HepG2 (cell line): ENCODE measurements around the gene ZBTB20. TPM values are rescaled to one million over a fixed set of nuclear protein-coding genes. Genes with fewer than 3 reads are reported as not detected.
A peak's percentile ranks its signal among the peaks of the same experiment; 100 is the strongest.

Experiments
- ARHGAP35 ChIP-seq: sonication (generic); formaldehyde crosslinking; IDR thresholded peaks from 2 replicates; pipeline ENCODE4 v1.9.0; 2022; ENCODE audit warnings: mild to moderate bottlenecking, inconsistent platforms, moderate library complexity, missing genetic modification reagents, borderline replicate concordance
- ARNTL ChIP-seq: sonication (generic); formaldehyde crosslinking; IDR thresholded peaks from 2 replicates; pipeline ENCODE4 v1.4.0; 2020; ENCODE audit warnings: mild to moderate bottlenecking, missing genetic modification reagents
- ASH2L ChIP-seq: fragments of 300-600, 200-600 bp; sonication (generic); IDR thresholded peaks from 2 replicates; pipeline ENCODE4 v1.7.0; 2017; ENCODE audit warnings: low read depth, mild to moderate bottlenecking, moderate library complexity, mixed read lengths, low read length; ENCODE audit not compliant: insufficient read length
- ATF1 ChIP-seq: IDR thresholded peaks from 2 replicates; pipeline ENCODE4 v1.6.1; 2016; ENCODE audit warnings: mild to moderate bottlenecking, control low read depth
- CBX2 ChIP-seq, 2 experiments: fragments of 200-600 bp in 1 of 2; sonication (generic); formaldehyde crosslinking in 1 of 2; IDR thresholded peaks; 2 replicates each; pipeline versions ENCODE4 v1.7.0 to v1.8.1; 2018 to 2022; ENCODE audit warnings: low read depth in 2 of 2, low read length in 1 of 2, mild to moderate bottlenecking in 1 of 2, missing genetic modification reagents in 1 of 2
- CREM ChIP-seq, 2 experiments: sonication (generic) in 1 of 2; formaldehyde crosslinking in 1 of 2; IDR thresholded peaks; 2 replicates each; pipeline versions ENCODE4 v1.4.0 to v1.6.1; 2016 to 2020; ENCODE audit warnings: antibody characterized with exemption in 1 of 2, mild to moderate bottlenecking in 1 of 2, missing genetic modification reagents in 1 of 2
- EP300 ChIP-seq, 3 experiments: sonication (generic) in 1 of 3; formaldehyde crosslinking in 1 of 3; IDR thresholded peaks; 2 replicates each; pipeline versions ENCODE4 v1.5.1 to v1.6.1; 2011 to 2020; ENCODE audit warnings: low read depth in 2 of 3, low read length in 2 of 3, borderline replicate concordance in 1 of 3, improper control_type of control experiment in 1 of 3, mild to moderate bottlenecking in 1 of 3, missing genetic modification reagents in 1 of 3, moderate library complexity in 1 of 3
- FOXA3 ChIP-seq: IDR thresholded peaks from 2 replicates; pipeline ENCODE4 v1.6.1; 2016; ENCODE audit warnings: missing genetic modification reagents, missing compliant biosample characterization
- GABPA ChIP-seq, 2 experiments: IDR thresholded peaks; 2 replicates each; pipeline ENCODE4 v1.6.1; 2011 to 2016; ENCODE audit warnings: low read depth in 2 of 2, low read length in 1 of 2, missing biosample characterization in 1 of 2, missing genetic modification characterization in 1 of 2
- GMEB1 ChIP-seq: sonication (generic); formaldehyde crosslinking; IDR thresholded peaks from 2 replicates; pipeline ENCODE4 v1.5.1; 2020; ENCODE audit warnings: missing genetic modification reagents, mild to moderate bottlenecking, borderline replicate concordance
- HOMEZ ChIP-seq: IDR thresholded peaks from 2 replicates; pipeline ENCODE4 v1.6.1; 2016; ENCODE audit warnings: low read depth
- ISL2 ChIP-seq: sonication (generic); formaldehyde crosslinking; IDR thresholded peaks from 2 replicates; pipeline ENCODE4 v1.5.0; 2020; ENCODE audit warnings: missing genetic modification reagents
- NFRKB ChIP-seq: fragments of 450-650 bp; IDR thresholded peaks from 2 replicates; pipeline ENCODE4 v1.6.1; 2017
- RFX1 ChIP-seq: fragments of 450-650 bp; IDR thresholded peaks from 2 replicates; pipeline ENCODE4 v1.6.1; 2017
- SAP130 ChIP-seq: IDR thresholded peaks from 2 replicates; pipeline ENCODE4 v1.6.1; 2016; ENCODE audit warnings: low read depth
- TEAD3 ChIP-seq: optimal IDR thresholded peaks from 2 replicates; pipeline ENCODE3; 2016; ENCODE audit warnings: borderline replicate concordance
- TFE3 ChIP-seq: IDR thresholded peaks from 2 replicates; pipeline ENCODE4 v1.6.1; 2016
- ZBTB43 ChIP-seq: sonication (generic); formaldehyde crosslinking; conservative IDR thresholded peaks from 2 replicates; pipeline ENCODE4 v1.4.0; 2020; ENCODE audit warnings: missing genetic modification reagents
- ZC3H13 ChIP-seq: sonication (generic); formaldehyde crosslinking; IDR thresholded peaks from 2 replicates; pipeline ENCODE4 v1.8.1; 2023; ENCODE audit warnings: mild to moderate bottlenecking, missing genetic modification reagents, moderate library complexity
- ZMAT3 ChIP-seq: sonication (generic); formaldehyde crosslinking; conservative IDR thresholded peaks from 2 replicates; pipeline ENCODE4 v1.7.0; 2021; ENCODE audit warnings: missing genetic modification reagents
- ZNF513 ChIP-seq: sonication (generic); formaldehyde crosslinking; conservative IDR thresholded peaks from 2 replicates; pipeline ENCODE4 v1.5.0; 2020; ENCODE audit warnings: missing genetic modification reagents
- polyA plus RNA-seq, 8 experiments: library from polyadenylated mRNA; depleted of rRNA in 3 of 8; stranded (reverse) in 7 of 8; unstranded in 1 of 8; fragments of >200 nt; fragmentation: Illumina TruSeq in 4 of 8; extraction: Trizol in 4 of 8; gene quantifications; 2 replicates each; pipeline versions ENCODE4 v1.2.1 to v1.2.3, GENCODE V29; 2011 to 2016; ENCODE audit warnings: low read depth in 4 of 8, missing spikeins in 1 of 8, mixed read lengths in 1 of 8; ENCODE audit not compliant: insufficient read depth in 1 of 8
- total RNA-seq, 5 experiments: library from RNA; depleted of rRNA; stranded (reverse); fragments of >200 nt; fragmentation: Illumina TruSeq; extraction: Trizol; gene quantifications; 2 replicates each; pipeline ENCODE4 v1.2.3, GENCODE V29; 2016; ENCODE audit warnings: low read depth in 1 of 5

ZBTB20 gene
- total and polyA plus RNA-seq, 2 of the 13 experiments (the other 11 are each of a cell fraction or from before 2014, with no cell fraction given) = 1.9 to 8.8 TPM

DNA sequence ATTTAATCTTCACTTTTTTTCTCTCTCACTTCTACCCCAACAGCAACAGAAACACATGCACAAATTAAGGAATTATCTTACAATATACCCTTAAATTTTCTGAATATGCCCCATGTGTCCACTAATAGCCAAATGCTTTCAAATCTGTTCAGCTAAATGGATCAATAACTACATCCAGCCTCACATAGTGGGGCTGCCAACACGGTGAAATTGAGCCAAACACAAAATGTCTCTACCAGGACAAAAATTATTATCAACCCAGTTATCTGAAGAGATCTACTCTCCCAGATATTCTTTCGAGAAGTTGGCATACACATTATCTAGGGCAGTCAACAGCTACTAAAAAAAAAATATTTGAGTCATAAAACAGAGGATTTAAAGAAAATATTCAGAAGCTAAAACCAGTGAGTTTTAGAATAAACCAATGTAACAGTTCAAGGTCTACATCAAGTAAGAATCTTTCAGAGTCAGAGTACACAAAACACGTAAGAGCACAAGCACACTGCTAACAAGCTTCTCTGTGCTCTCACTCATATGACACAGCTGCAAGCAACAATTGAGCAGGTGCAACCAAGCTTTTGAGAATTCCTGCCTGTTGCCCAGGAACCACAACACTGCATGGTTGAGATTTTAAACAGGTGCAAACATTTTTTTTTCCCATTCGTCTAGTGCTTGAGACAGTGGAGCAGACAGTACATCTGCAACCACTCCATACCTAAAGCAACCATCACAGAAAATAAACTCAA, 247.7 kb downstream of the ZBTB20 start (continued):
- TF ChIP-seq ARHGAP35 (no peak), TFE3 (CRISPR knock-in tag) (0 out of 2 replicates have a peak, but pooled peaks have one; percentile 55), GMEB1 (CRISPR knock-in tag) (no peak), TEAD3 (CRISPR knock-in tag) (peak; percentile 69), ARNTL (CRISPR knock-in tag) (no peak), CBX2 (IDR thresholded peaks at IDR 0.05; ENCODE audit: low read depth, low read length) (no peak), CBX2 (CRISPR knock-in tag; IDR thresholded peaks at IDR 0.05; ENCODE audit: low read depth) (no peak), ISL2 (CRISPR knock-in tag) (no peak), ZBTB43 (peak; percentile 34; the same call in 1 of the 2 replicates), SAP130 (CRISPR knock-in tag) (peak; percentile 50; the same call in 1 of the 2 replicates), HOMEZ (CRISPR knock-in tag) (peak; percentile 81; the same call in 1 of the 2 replicates), ASH2L (peak; percentile 78), ZC3H13 (CRISPR knock-in tag) (no peak), CREM (IDR thresholded peaks at IDR 0.05) (peak; percentile 62), CREM (CRISPR knock-in tag; IDR thresholded peaks at IDR 0.05) (no peak), GABPA (IDR thresholded peaks at IDR 0.05; ENCODE audit: low read depth, low read length) (no peak), GABPA (CRISPR knock-in tag; IDR thresholded peaks at IDR 0.05; ENCODE audit: low read depth) (0 out of 2 replicates have a peak, but pooled peaks have one; percentile 15), FOXA3 (CRISPR knock-in tag) (peak; percentile 57), NFRKB (no peak), ZNF513 (CRISPR knock-in tag) (no peak), EP300 (IDR thresholded peaks at IDR 0.05; ENCODE audit: low read depth in 2 of 2, low read length in 2 of 2) (peak in 1 of 2 experiments; percentile 44; a peak in 1 of 4 replicates), EP300 (CRISPR knock-in tag; IDR thresholded peaks at IDR 0.05; ENCODE audit: borderline replicate concordance) (no peak), RFX1 (peak; percentile 39; the same call in 1 of the 2 replicates), ZMAT3 (CRISPR knock-in tag) (no peak), ATF1 (CRISPR knock-in tag) (peak; percentile 70; the same call in 1 of the 2 replicates)
